GM18519 (cell line): Measurements from ENCODE around the gene CDCA4.

Source experiments
- ATAC-seq: cut with Tn5 transposase; IDR thresholded peaks from one replicate; pipeline ENCODE4 v1.9.1; 2021; ENCODE audit warnings: mild to moderate bottlenecking, moderate library complexity; ENCODE audit not compliant: unreplicated experiment, low FRiP score

The CDCA4 gene

DNA sequence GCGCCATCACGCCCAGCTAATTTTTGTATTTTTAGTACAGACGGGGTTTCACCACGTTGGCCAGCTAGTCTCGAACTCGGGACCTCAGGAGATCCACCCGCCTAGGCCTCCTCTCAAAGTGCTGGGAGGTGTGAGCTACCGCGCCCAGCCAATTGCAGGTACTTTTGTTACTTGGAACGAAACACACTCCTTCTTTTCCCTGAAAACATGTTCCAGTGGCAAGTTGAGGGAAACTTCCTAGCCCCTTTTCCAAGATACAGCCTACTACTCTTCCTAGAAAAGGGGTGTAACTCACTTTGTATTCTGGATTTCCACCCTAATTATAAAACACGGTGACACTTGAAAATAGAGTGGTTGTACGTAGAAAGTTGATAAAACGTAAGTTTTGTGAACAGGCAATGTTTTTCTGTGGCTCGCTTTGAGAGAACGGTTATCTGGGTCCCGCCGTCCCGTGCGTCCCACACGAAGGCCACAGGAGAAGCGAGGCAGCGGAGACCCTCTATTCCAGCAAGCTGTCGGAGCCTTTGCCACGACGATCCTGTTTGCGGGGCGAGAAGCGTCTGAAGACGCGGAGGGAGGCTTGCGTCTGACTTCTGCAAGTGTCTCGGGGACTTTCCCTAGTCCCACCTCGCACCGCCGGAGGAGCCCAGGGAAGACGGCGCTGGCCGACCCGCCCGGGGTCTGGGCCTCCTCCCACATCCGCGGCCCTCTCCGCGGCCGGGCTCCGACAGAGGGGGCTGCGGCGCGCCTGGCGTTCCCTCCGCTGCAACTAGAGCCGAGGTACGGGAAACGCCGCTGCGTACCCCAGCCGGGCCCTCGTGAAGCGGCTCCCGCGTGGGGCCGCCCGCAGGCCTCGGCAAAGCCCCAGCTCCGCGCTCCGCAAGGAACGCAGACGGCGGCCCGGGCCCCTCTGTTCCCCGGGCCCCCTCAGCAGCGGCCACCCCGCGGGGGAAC is 745 bp downstream of the CDCA4 start:
- peak; percentile 10 for ATAC-seq

DNA sequence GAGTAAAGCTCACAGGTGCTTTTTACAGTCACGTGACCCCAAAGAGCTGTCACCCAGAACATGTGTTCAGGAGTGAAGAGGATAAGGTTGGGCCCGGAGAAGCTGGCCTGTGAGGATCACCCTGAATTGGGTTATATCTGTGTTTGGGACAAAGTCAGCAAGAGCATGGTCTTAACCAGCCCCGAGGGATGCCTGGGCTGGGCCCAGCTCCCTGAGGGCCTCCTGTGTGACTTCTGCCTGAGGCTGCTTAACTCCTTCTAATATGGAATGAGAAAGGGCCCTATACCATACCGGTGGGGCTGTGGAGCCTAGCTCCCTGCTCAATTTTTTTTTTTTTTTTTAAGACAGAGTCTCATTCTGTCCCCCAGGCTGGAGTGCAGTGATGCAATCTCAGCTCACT is 2.5 kb downstream of the CDCA4 start:
- no peak for ATAC-seq

- no peak for ATAC-seq
Measured at GRCh38 chr14:105015905-105016304, 5.0 kb downstream of the CDCA4 start.

DNA sequence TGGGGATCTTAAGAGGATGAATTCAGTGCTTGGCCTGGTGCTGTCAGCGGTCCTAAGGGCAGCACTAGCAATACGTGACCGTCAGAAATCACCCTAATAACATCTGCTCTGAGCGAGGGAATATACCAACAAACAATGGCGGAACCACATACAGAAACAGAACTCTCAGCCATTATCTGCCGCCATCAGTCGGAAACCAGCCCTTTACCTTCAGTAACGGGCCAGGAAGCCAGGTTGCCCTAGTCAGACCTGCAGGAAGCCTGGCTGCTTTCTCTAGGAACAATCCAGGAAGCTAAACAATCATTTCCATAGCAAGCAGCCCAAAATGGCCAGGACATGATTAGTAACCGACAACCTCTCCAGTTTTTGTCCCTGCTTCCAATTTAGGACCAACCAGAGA is 5.6 kb downstream of the CDCA4 start:
- ATAC-seq, result no peak

GRCh38 chr14:105014631-105015030 is 6.3 kb downstream of the CDCA4 start:
- ATAC-seq, result no peak

DNA sequence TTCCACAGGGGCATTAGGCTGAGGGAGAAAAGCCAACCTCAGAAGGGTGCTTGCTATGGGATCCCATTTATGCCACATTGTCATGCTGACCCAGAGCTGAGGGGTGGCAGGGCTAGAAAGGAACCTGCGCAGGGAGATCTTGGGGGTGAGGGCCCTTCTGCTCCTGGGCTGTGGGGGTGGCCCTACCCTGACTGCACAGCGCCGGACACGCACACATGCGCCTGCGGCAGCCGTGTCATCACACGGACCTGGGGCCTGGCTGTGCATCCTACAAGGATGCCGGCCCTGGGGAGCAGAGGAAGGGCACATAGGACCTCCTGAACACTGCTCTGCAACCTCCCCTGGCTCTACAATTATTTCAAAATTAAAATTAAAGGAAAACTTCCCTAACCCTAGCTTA is 6.9 kb downstream of the CDCA4 start:
- ATAC-seq, result no peak

- no peak for ATAC-seq
Measured at GRCh38 chr14:105013150-105013785, 7.6 kb downstream of the CDCA4 start.

DNA sequence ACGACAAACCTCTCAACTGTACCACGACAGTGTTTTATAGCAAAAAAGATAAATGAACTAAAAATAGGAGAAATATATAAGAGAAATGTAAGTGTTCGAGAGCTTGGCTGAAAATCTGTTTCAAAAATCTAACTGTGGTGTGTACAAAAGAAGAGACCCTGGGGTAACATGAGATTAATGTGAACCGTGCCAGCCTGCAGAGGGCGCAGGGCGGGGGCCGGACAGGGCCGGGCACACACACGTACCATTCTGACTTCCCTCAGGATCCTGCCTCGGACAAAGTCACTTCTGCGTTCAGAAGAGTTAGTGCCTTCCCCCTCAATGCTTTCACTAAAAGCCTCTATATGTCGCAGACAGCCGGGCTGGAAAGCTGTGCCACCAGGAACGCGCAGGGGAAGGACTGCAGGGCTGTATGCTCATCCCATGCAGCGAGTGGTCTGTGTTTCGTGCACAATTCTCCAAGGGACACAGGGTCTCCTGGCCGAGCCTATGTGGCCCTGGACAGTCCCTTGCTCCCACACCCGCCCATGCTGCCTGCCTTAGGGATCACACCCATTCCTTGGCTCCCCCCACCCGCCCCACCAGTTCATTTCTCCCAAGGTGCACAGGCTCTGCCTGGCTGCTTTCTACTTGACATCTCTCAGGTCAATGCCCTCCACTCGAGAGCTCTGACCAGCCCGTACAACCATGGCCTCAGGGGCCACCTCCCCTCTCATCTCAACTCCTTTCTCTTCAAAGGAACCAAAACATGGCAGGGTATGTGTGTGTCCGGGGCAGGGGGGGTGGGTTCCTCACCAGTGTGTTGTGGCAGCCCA is 8.5 kb downstream of the CDCA4 start:
- no peak for ATAC-seq

DNA sequence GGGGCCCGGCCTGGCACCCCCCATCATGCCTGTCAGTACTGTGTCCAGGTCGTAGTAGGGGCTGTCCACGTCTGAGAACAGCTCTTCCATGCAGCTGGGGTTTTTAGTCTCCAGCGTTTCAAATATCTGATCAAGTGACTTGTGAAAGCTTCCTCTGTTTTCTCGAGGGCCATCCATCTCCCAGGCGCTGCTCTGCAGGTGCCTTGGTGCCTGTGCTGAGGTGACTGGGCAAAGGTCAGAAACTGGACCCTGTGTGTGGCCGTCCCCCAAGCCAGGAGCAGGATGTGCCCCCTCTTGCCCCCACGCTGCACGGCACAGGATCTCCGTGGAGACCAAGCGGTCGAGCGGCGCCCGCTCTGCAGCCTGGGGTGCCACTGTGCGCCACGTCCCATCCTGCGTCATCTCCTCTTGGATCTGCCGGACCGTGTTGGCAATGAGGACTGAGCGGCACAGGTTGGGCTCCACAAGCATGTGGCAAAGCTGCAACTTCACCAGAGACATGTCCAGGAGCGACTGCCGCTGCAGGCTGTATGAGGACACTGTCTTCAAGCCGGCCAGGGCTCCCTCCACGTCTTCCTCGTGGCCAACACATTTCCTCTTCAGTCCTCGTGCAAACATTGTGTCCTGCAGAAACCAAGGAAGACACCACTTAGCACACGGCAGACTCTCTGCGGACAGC is 9.4 kb downstream of the CDCA4 start:
- ATAC-seq, result no peak

GRCh38 chr14:105010891-105011291 is 10.0 kb downstream of the CDCA4 start:
- no peak for ATAC-seq

DNA sequence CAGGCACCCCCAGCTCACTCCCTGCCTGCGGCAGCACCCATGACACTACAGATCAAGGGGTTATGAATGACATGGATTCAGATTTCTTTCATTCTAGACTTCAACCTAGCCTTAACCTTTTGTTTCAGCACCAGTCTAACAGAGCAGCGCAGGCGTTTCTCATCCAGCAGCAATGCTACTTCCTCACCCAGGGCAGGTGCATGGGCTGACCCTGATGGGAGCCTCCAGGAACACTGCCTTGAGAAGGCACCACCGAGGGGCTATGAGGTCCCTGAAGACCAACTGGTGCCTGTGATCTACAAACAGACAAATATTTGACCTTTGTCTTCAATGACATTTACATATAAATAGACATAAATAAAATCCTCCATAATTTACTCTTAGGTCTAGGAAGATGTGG is 10.8 kb downstream of the CDCA4 start:
- ATAC-seq, result no peak

- no peak for ATAC-seq
Measured at GRCh38 chr14:105007593-105008264, 13.2 kb downstream of the CDCA4 start.

DNA sequence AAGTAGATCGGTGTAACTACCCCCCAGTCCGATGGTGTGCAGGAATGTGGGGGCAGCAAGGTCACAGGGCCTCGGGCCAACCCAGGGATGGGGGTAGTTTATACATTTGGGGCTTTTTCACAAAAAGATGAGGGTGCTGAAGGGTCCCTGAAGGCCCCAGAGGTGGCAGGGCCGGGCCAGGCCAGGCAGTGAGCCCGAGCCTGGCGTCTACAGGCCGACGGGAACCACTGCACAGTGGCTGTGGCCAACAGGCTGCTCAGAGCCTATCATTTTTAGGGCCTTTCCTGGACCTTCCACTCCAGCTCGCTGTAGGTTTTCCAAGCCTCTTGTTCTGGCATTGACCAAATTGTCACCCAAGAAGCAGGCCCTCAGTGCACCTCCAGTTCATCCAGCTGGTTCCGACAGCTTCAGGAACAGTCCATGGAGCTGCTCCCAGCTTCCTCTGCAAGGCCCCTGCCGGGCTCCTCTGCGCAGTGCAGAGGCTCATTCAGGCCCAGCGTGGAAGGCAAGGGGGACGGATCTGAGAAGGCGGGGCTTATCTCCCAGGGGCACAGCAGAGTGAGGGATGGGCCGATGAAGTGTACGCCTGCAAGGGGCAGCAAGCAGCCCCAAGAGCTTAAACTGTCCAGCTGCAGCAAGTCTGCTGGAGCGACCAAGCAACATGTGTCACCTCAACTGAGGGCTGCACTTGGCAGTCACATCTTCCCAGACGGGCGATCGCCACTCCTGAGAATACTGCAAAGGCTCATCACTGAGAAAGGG is 13.9 kb downstream of the CDCA4 start:
- no peak for ATAC-seq

DNA sequence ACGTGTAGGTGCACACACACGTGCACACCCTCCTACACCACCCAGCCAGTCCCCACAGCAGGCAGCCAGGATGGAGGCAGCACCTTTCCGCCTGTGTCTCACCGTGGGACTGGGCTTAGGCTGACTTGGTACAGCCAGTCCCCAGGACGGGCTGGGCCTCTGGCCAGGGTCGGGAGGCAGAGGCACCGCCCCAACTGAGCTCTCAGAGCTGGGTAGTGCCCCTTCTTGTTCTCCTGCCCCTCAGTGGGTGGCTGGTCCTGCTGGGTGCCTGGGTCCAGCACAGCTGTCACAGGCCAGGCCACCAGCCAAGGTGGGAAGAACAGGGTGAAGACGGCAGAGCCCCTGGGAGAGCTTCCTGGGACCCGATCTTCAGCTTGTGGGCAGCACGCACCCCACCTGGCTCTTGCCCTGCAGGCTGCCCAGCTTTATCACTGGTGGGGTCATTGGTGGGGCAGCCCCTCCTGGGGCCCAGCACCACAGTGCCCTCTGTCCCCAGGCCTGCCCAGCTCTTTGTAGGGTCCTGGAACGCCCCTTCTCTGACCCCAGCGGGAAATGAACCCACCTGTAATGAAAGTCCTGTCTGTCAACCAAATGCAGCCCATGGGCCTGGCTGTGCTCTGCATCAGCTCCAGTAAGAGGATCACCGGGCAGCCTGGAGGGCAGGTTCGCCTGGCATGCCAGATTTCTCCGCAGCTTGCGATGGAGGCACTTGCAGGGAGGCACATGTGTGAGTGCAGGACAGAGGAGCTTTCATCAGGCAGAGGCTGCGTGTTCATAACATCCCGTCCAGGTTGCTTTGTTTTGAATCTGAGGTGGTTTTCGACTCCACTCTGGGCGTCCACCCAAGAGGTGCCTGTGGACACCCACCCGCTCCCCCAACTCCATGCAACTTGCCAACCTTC is 14.7 kb downstream of the CDCA4 start:
- ATAC-seq, result no peak

DNA sequence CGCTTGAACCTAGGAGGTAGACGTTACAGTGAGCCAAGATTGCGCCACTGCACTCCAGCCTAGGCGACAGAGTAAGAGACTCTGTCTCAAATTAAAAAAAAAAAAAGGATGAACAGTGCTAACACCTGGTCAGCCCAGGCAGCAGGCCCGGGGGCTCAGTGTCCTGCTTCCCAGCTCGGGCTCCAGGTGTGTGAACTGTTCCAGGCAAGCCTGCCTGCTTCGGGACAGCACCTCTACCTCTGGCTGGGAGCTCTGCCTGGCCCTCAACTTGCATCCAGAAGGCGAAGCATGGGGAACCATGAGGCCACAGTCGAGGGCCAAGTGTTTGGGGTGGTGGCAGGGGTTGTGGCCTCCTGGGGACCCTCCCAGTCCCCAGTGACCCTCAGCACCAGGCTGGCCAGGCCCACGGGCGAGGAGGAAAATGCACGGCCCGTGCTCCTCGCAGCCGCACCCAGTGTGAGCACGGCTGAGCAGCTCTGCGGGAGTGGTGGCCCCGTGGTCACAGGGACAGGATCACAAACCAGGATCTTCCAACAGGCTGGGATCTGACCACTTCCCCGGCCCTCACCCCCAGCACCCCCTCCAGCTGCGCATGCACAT is 15.5 kb downstream of the CDCA4 start:
- ATAC-seq, result no peak

GRCh38 chr14:104999361-104999760 is 21.5 kb downstream of the CDCA4 start:
- ATAC-seq, result no peak

GRCh38 chr14:104998801-104999200 is 22.1 kb downstream of the CDCA4 start:
- no peak for ATAC-seq

- no peak for ATAC-seq
Measured at GRCh38 chr14:104996483-104996882, 24.4 kb downstream of the CDCA4 start.
